GM12874 (cell line): Measurements from ENCODE around the gene TJAP1.
A peak's percentile ranks its signal among the peaks of the same experiment; 100 is the strongest.

Experiments
- TF ChIP-seq, protein P1 (sequence below): IDR thresholded peaks from 2 replicates; pipeline ENCODE4 v1.5.1; 2011; ENCODE audit warnings: low read depth, mild to moderate bottlenecking, control low read depth, low read length, moderate library complexity; ENCODE audit not compliant: insufficient read depth

TJAP1 gene

DNA sequence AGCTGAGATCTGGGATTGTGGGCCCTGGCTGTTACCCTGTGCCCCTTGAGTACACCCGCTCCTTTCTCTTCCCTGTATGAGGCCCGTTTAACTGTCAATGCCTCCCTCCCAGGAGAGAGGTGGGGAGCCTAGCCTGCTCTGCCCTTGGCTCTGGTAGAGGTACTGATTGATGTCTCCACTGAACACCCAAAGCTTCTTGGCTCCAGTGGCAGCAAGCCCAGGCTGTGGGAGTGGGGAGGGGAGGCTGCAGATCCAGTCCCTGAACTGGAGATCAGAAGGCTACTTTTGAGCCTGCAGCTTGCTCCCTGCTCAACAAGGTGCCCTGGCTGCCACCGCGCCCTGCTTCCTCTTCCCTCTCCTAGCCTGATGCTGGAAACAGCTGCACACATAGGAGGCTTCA is 25.3 kb downstream of the TJAP1 start:
- TF ChIP-seq, protein P1, sequence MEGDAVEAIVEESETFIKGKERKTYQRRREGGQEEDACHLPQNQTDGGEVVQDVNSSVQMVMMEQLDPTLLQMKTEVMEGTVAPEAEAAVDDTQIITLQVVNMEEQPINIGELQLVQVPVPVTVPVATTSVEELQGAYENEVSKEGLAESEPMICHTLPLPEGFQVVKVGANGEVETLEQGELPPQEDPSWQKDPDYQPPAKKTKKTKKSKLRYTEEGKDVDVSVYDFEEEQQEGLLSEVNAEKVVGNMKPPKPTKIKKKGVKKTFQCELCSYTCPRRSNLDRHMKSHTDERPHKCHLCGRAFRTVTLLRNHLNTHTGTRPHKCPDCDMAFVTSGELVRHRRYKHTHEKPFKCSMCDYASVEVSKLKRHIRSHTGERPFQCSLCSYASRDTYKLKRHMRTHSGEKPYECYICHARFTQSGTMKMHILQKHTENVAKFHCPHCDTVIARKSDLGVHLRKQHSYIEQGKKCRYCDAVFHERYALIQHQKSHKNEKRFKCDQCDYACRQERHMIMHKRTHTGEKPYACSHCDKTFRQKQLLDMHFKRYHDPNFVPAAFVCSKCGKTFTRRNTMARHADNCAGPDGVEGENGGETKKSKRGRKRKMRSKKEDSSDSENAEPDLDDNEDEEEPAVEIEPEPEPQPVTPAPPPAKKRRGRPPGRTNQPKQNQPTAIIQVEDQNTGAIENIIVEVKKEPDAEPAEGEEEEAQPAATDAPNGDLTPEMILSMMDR, result no peak

GRCh38 chr6:43503443-43503842 is 26.1 kb downstream of the TJAP1 start:
- TF ChIP-seq, protein P1, result no peak

- TF ChIP-seq, protein P1, result no peak
Measured at GRCh38 chr6:43504756-43505593, 27.6 kb downstream of the TJAP1 start.

DNA sequence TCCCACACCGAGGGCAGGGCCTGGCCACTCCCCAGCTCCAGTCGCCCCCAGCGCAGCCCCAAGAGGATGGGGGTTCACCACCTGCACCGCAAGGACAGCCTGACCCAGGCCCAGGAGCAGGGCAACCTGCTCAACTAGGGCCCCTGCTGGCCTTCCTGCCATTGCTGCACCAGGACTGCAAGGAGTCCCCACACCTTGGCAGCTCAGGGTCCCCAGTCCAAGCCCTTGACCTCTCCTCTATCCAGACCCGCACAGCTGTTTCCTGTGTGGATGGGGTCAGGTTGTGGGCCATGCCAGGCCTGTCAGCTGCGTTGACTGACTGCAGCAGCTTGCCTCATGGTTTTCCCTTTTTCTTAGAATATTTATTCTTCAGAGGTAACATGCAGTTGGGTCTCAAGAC is 28.3 kb downstream of the TJAP1 start:
- TF ChIP-seq, protein P1, result no peak

GRCh38 chr6:43506171-43506570 is 28.8 kb downstream of the TJAP1 start:
- TF ChIP-seq, protein P1, result no peak

DNA sequence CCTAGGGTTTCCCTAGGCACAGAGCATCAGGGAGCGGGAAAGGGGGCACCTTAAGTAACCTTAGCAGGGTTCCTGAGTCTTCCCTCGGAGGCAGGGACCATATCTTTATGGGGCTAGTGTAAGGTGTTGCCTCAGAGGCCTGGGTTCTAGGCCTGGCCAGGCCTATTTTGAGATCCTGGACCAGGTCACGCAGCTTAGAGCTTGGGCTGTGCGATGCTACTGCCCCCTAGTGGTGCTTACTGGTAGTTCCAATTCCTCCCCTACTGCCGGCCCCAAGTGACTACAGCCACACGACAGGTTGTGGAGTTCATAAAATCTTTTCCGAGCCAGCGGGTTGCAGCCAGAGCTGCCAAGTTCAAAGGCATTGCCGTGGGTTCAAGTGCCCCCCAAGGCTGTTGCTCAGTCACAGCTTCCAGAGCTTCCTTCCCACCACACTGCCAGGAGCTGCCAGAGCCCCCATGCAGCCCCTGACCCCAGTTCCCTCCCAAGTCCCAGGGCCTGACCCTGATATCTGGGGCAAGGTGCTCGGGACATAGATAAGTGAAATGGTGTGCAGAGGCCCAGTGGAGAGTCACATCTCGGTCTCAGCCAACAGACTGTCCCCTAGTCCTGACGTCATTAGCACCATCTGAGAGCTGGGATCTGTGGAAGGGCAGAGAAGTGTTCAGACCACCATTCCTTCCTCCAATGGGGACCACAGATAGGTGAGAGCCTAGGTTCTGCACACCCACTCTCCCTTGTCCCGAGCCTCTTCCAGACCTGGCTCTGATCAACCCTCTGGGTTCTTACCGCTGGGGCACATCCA is 29.5 kb downstream of the TJAP1 start:
- TF ChIP-seq, protein P1, result peak; percentile 96

- TF ChIP-seq, protein P1, result 0 out of 2 replicates have a peak, but pooled peaks have one; percentile 11
Measured at GRCh38 chr6:43508481-43509141, 31.2 kb downstream of the TJAP1 start.
